ENCODE measurements around the gene CLDN25. TPM values are rescaled to one million over a fixed set of nuclear protein-coding genes. Genes with fewer than 3 reads are reported as not detected.
A peak's percentile ranks its signal among the peaks of the same experiment; 100 is the strongest.
"Not testable (repeated sequence)": the region's sequence is repeated elsewhere in the genome, so short reads cannot be mapped to it uniquely, and the experiment has no call there.

The CLDN25 gene
- total and polyA plus RNA-seq, 10 donors, result not detected

- 48 to 63% (median 52%) methylated on average over 11 of the region's 11 CpGs for WGBS, 5 donors
- Histone ChIP-seq H3K9me3 (no peaks in the 10 kb centered on the region), H3K4me1 (peaks cover 0 to 13% (median 5%) of the 10 kb centered on the region in 6 donors), H3K36me3 (no peaks in the 10 kb centered on the region), H3K4me3 (no peak overlapping the region), H3K27me3 (replicated peaks in 1 of 7) (peaks cover 0 to 13% (median 0%) of the 10 kb centered on the region in 7 donors), H3K27ac (peak overlapping the region in 2 of 8 donors; percentile 29 to 49)
- DNase-seq, result no peak
- TF ChIP-seq POLR2A (IDR thresholded peaks at IDR 0.05) (no peak), CTCF (IDR thresholded peaks at IDR 0.05 in 8 of 11, conservative IDR thresholded peaks at IDR 0.05 in 3 of 11) (no peak), POLR2AphosphoS5 (IDR thresholded peaks at IDR 0.05) (peak in 1 of 3 donors; percentile 8)
- intact Hi-C loops (cut with DNase I; ENCODE audit: low total_unique reads), result no loop called here
Measured at GRCh38 chr11:113778111-113778910, 1.3 kb upstream of the CLDN25 start.

GRCh38 chr11:113781682-113782081 is 2.1 kb downstream of the CLDN25 start:
- DNase-seq, result no peak
- Histone ChIP-seq H3K27me3 (replicated peaks in 1 of 7) (peaks cover 0 to 14% (median 0%) of the 10 kb centered on the region in 7 donors), H3K9me3 (no peaks in the 10 kb centered on the region), H3K4me1 (peaks cover 0 to 5% (median 0%) of the 10 kb centered on the region in 6 donors), H3K36me3 (no peaks in the 10 kb centered on the region), H3K4me3 (no peak overlapping the region), H3K27ac (no peak overlapping the region)
- intact Hi-C loops (cut with DNase I; ENCODE audit: low total_unique reads), result no loop called here
- TF ChIP-seq CTCF (IDR thresholded peaks at IDR 0.05 in 8 of 11, conservative IDR thresholded peaks at IDR 0.05 in 3 of 11) (no peak), POLR2A (IDR thresholded peaks at IDR 0.05) (no peak), POLR2AphosphoS5 (IDR thresholded peaks at IDR 0.05) (no peak)
- WGBS, 5 donors, result 76 to 84% (median 82%) methylated on average over 5 of the region's 5 CpGs

- no peak for TF ChIP-seq CTCF (IDR thresholded peaks at IDR 0.05 in 8 of 11, conservative IDR thresholded peaks at IDR 0.05 in 3 of 11)
- no peak for TF ChIP-seq POLR2A (IDR thresholded peaks at IDR 0.05)
- TF ChIP-seq POLR2AphosphoS5 (IDR thresholded peaks at IDR 0.05), result no peak
- 83 to 93% (median 88%) methylated on average over 1 of the region's 1 CpG for WGBS, 5 donors
- Histone ChIP-seq H3K36me3 (no peaks in the 10 kb centered on the region), H3K27ac (no peak overlapping the region), H3K27me3 (replicated peaks in 1 of 7) (peaks cover 0 to 18% (median 0%) of the 10 kb centered on the region in 7 donors), H3K4me3 (no peak overlapping the region), H3K4me1 (peaks cover 0 to 5% (median 0%) of the 10 kb centered on the region in 6 donors), H3K9me3 (no peaks in the 10 kb centered on the region)
- intact Hi-C loops (cut with DNase I; ENCODE audit: low total_unique reads), result no loop called here
- no peak for DNase-seq
Measured at GRCh38 chr11:113782134-113782533, 2.5 kb downstream of the CLDN25 start.

- intact Hi-C loops (cut with DNase I; ENCODE audit: low total_unique reads); H3K4me1 ChIP-seq; H3K9me3 ChIP-seq; H3K27ac ChIP-seq; H3K36me3 ChIP-seq; H3K4me3 ChIP-seq; DNase-seq: not testable (repeated sequence)
- 84 to 91% (median 88%) methylated on average over 22 of the region's 22 CpGs for WGBS, 5 donors
- H3K27me3 ChIP-seq (replicated peaks in 1 of 7), result peaks cover 0 to 27% (median 0%) of the 10 kb centered on the region in 7 donors
Measured at GRCh38 chr11:113789016-113789415, 9.4 kb downstream of the CLDN25 start.

Measured in spleen (tissue), 11 donors.